Chondrocyte (in vitro differentiated cells): ENCODE data around the gene RLF. TPM values are rescaled to one million over a fixed set of nuclear protein-coding genes. Genes with fewer than 3 reads are reported as not detected.
A peak's percentile ranks its signal among the peaks of the same experiment; 100 is the strongest.

Experiments used
- DNase-seq: peaks from one replicate; pipeline ENCODE4 v3.0.0; 2021; ENCODE audit warnings: mixed read lengths, low spot score
- H3K27ac Mint-ChIP-seq: one replicate; pipeline ENCODE4 v1.8.0; 2021; ENCODE audit warnings: mild to moderate bottlenecking, moderate library complexity, mixed read lengths; ENCODE audit not compliant: unreplicated experiment
- H3K27me3 Mint-ChIP-seq: 2 replicates; pipeline ENCODE4 v1.8.0; 2021; ENCODE audit warnings: low read depth, mixed read lengths
- H3K36me3 Mint-ChIP-seq: 2 replicates; pipeline ENCODE4 v1.8.0; 2021; ENCODE audit warnings: low read depth, mixed read lengths
- H3K4me1 Mint-ChIP-seq: 2 replicates; pipeline ENCODE4 v1.8.0; 2021; ENCODE audit warnings: low read depth, mild to moderate bottlenecking, mixed read lengths
- H3K4me3 Mint-ChIP-seq: one replicate; pipeline ENCODE4 v1.8.0; 2021; ENCODE audit warnings: mild to moderate bottlenecking, moderate library complexity, mixed read lengths; ENCODE audit not compliant: unreplicated experiment
- H3K9me3 Mint-ChIP-seq: 2 replicates; pipeline ENCODE4 v1.8.0; 2021; ENCODE audit warnings: low read depth, mixed read lengths
- total RNA-seq: library from RNA; stranded (reverse); gene quantifications from 3 replicates; pipeline ENCODE4 v1.2.1, GENCODE V29; 2021
- TF ChIP-seq, protein P1 (sequence below): fragments of 200-600 bp; sonication (generic); IDR thresholded peaks from 2 replicates; pipeline ENCODE4 v1.5.0; 2021; ENCODE audit warnings: antibody characterized with exemption, mild to moderate bottlenecking, moderate library complexity

The RLF gene
- total RNA-seq, 1 donor from 2014 or later, result 16.0 TPM

DNA sequence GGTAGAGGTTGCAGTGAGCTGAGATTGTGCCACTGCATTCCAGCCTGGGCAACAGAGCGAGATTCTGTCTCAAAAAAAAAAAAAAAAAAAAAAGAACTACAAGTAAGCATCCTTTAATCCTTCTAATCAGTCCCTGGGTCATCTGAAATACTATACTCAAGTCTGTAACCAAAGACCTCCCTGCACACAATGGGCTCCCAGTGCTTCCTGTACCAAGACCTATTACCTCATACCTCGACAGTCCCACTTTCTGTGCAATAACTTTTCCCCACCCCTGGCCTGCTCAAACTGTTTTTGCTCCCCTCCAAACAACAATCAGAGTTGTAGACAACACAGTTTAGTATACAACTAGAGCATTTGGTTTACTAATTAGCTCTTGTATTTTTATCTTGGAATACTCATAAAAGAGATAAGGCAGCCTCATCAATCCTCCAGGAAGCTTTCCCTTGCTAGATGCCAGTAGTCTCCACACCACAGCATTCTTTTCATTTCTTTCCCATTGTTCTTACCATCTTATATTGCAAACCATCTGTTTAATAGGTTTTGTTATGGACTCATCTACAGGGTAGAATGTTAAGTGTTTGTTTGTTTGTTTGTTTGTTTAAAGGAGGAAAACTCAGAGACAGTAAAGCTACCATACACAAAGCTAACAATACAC, 19.2 kb upstream of the RLF start:
- peaks cover 4% of the 10 kb centered on the region for H3K9me3 Mint-ChIP-seq
- H3K27me3 Mint-ChIP-seq, result peaks cover 33% of the 10 kb centered on the region
- DNase-seq, result no peak
- H3K4me1 Mint-ChIP-seq, result peaks cover 14% of the 10 kb centered on the region
- no peak overlapping the region for H3K4me3 Mint-ChIP-seq
- TF ChIP-seq, protein P1, sequence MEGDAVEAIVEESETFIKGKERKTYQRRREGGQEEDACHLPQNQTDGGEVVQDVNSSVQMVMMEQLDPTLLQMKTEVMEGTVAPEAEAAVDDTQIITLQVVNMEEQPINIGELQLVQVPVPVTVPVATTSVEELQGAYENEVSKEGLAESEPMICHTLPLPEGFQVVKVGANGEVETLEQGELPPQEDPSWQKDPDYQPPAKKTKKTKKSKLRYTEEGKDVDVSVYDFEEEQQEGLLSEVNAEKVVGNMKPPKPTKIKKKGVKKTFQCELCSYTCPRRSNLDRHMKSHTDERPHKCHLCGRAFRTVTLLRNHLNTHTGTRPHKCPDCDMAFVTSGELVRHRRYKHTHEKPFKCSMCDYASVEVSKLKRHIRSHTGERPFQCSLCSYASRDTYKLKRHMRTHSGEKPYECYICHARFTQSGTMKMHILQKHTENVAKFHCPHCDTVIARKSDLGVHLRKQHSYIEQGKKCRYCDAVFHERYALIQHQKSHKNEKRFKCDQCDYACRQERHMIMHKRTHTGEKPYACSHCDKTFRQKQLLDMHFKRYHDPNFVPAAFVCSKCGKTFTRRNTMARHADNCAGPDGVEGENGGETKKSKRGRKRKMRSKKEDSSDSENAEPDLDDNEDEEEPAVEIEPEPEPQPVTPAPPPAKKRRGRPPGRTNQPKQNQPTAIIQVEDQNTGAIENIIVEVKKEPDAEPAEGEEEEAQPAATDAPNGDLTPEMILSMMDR, result no peak
- H3K27ac Mint-ChIP-seq, result no peak overlapping the region
- H3K36me3 Mint-ChIP-seq, result no peaks in the 10 kb centered on the region

DNA sequence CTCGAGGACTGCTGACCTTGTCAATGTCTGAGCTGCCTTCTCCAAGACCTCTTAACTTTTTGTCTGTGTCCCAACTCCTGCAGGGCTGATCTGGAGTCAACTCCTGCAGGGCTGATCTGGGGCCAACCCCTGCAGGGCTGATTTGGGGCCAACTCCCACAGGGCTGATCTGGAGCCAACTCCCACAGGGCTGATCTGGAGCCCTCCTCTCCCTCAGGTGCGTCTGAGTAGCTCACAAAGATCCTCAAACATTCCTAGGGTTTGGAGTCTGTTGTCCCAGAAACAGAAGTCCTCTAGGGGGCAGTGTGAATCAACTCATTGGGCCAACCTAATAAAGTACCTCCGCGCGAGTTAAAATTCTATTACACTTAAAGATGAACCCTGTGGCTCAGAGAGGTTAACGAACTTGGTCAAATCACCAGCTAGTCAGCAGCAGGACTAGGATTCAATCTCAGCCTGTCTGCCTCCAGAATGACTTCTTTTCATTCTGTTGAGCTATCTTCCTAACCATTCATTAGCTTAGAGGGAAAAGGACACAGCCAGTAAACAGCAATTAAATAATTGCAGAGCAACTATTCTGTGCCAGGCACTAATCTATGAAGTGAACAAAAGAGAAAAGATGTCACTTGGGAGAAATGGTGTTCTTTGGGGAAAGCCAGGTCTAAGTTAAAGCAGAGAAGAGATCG, 17.2 kb upstream of the RLF start:
- Mint-ChIP-seq H3K4me1 (peaks cover 14% of the 10 kb centered on the region), H3K4me3 (no peak overlapping the region), H3K36me3 (no peaks in the 10 kb centered on the region), H3K9me3 (peaks cover 4% of the 10 kb centered on the region), H3K27ac (no peak overlapping the region), H3K27me3 (peaks cover 50% of the 10 kb centered on the region)
- TF ChIP-seq, protein P1, result peak; percentile 92
- DNase-seq, result no peak

DNA sequence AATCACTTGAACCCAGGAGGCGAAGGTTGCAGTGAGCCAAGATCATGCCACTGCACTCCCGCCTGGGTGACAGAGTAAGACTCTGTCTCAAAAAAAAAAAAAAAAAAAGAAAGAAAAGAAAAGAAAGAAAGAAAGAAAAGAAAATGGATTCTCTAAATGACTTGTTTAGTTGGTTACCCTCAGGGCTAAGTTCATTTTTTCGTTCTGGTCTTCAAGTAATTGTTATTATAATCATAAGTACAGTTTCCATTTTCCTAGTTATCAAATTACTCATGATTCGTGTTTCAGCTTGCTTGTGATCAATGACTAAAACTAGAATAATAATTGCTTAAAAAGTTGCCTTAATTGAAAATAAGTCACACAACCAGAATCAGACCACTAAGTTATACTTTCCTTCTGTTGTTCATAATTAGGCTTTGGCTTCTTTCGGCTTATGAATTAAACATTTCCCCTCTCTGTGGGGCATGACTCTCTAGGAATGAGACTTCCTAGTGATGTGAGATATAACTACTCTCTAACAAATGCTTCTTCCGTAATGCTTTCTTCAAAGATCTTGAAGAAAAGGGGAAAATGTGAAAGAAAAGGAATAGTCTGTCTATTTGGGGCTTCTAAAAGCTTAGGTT, 9.6 kb upstream of the RLF start:
- TF ChIP-seq, protein P1, result no peak
- peaks cover 39% of the 10 kb centered on the region for H3K27me3 Mint-ChIP-seq
- no peaks in the 10 kb centered on the region for H3K9me3 Mint-ChIP-seq
- DNase-seq, result no peak
- no peak overlapping the region for H3K27ac Mint-ChIP-seq
- H3K4me3 Mint-ChIP-seq, result no peak overlapping the region
- H3K4me1 Mint-ChIP-seq, result no peaks in the 10 kb centered on the region
- H3K36me3 Mint-ChIP-seq, result no peaks in the 10 kb centered on the region

DNA sequence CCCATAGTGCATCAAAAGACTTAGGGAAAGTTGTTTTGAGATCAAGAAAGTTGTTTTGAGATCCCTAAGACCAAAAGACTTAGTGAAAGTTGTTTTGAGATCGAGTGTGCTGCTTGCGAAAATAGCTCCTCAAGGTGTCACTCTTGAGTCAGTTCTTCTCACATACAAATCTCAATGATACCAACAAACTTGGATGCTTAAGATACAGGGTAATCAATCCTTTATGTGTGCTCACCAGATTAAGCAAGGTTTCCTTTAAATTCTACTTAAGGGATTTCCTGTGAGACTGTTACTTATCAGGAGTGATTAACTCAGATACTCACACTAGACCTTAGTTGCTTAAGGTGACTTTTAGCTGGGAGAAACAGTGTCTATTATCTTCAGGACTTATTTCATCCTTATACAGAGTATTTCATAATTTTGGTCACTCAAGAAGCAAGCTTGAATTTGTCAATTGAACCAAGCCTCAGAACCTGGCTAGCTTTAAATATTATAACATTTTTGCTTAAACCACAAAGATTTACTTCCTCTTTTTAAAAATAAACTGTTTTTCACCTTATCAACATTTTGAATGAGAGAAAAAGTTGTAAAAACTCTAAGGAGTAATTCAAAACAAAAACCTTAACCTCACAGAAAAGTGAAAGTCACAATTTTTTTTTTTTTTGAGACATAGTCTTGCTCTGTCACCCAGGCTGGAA, 8.0 kb upstream of the RLF start:
- Mint-ChIP-seq H3K27ac (no peak overlapping the region), H3K9me3 (no peaks in the 10 kb centered on the region), H3K27me3 (peaks cover 22% of the 10 kb centered on the region), H3K4me3 (no peak overlapping the region), H3K36me3 (no peaks in the 10 kb centered on the region), H3K4me1 (no peaks in the 10 kb centered on the region)
- TF ChIP-seq, protein P1, result peak; percentile 88
- DNase-seq, result no peak

DNA sequence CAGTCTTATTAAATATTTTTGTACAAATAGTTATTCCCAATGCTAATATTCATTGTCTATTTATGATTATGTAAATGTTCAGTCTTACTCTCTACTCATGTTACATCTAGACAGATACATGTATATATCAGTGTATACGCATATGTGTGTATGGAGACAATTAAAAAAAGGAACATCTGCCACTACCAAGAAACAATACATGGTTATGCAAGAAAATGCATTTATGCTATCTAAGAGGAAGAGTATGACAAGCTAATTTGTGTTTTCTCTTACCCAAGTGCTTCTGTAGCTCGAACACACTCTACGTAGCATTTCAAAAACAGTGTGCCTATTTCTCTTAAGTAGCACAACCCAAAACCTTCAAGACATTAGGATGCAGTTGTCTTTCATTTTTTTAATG, 6.1 kb upstream of the RLF start:
- DNase-seq, result no peak
- Mint-ChIP-seq H3K4me3 (no peak overlapping the region), H3K9me3 (no peaks in the 10 kb centered on the region), H3K4me1 (no peaks in the 10 kb centered on the region), H3K27ac (no peak overlapping the region), H3K36me3 (no peaks in the 10 kb centered on the region), H3K27me3 (peaks cover 15% of the 10 kb centered on the region)
- TF ChIP-seq, protein P1, result no peak
